ENCODE results near the gene NECTIN2. TPM values are rescaled to one million over a fixed set of nuclear protein-coding genes. Genes with fewer than 3 reads are reported as not detected.
"Not testable (repeated sequence)": the region's sequence is repeated elsewhere in the genome, so short reads cannot be mapped to it uniquely, and the experiment has no call there.

The NECTIN2 gene
- total RNA-seq, 1 donor from 2014 or later = 116 TPM

- Mint-ChIP-seq H3K36me3 (ENCODE audit: low read depth) (peaks cover 20% of the 10 kb centered on the region), H3K4me1 (ENCODE audit: low read depth) (peaks cover 29% of the 10 kb centered on the region), H3K4me3 (ENCODE audit: unreplicated experiment) (no peak overlapping the region), H3K27me3 (ENCODE audit: low read depth) (no peaks in the 10 kb centered on the region), H3K27ac (ENCODE audit: unreplicated experiment) (peak overlapping the region; percentile 60), H3K9me3 (ENCODE audit: low read depth) (no peaks in the 10 kb centered on the region)
- TF ChIP-seq, protein P1, sequence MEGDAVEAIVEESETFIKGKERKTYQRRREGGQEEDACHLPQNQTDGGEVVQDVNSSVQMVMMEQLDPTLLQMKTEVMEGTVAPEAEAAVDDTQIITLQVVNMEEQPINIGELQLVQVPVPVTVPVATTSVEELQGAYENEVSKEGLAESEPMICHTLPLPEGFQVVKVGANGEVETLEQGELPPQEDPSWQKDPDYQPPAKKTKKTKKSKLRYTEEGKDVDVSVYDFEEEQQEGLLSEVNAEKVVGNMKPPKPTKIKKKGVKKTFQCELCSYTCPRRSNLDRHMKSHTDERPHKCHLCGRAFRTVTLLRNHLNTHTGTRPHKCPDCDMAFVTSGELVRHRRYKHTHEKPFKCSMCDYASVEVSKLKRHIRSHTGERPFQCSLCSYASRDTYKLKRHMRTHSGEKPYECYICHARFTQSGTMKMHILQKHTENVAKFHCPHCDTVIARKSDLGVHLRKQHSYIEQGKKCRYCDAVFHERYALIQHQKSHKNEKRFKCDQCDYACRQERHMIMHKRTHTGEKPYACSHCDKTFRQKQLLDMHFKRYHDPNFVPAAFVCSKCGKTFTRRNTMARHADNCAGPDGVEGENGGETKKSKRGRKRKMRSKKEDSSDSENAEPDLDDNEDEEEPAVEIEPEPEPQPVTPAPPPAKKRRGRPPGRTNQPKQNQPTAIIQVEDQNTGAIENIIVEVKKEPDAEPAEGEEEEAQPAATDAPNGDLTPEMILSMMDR (IDR thresholded peaks at IDR 0.05) = no peak
- no peak for DNase-seq (ENCODE audit: low spot score)
Measured at GRCh38 chr19:44882063-44882462, 36.0 kb downstream of the NECTIN2 start.

GRCh38 chr19:44882619-44883397, 36.7 kb downstream of the NECTIN2 start:
- H3K9me3 Mint-ChIP-seq (ENCODE audit: low read depth); H3K27me3 Mint-ChIP-seq (ENCODE audit: low read depth); H3K4me3 Mint-ChIP-seq (ENCODE audit: unreplicated experiment); DNase-seq (ENCODE audit: low spot score): not testable (repeated sequence)
- H3K36me3 Mint-ChIP-seq (ENCODE audit: low read depth) = peaks cover 24% of the 10 kb centered on the region
- peaks cover 26% of the 10 kb centered on the region for H3K4me1 Mint-ChIP-seq (ENCODE audit: low read depth)
- peak overlapping the region; percentile 70 for H3K27ac Mint-ChIP-seq (ENCODE audit: unreplicated experiment)

GRCh38 chr19:44883922-44884321, 37.8 kb downstream of the NECTIN2 start:
- Mint-ChIP-seq H3K36me3 (ENCODE audit: low read depth) (peaks cover 24% of the 10 kb centered on the region), H3K9me3 (ENCODE audit: low read depth) (no peaks in the 10 kb centered on the region)

DNA sequence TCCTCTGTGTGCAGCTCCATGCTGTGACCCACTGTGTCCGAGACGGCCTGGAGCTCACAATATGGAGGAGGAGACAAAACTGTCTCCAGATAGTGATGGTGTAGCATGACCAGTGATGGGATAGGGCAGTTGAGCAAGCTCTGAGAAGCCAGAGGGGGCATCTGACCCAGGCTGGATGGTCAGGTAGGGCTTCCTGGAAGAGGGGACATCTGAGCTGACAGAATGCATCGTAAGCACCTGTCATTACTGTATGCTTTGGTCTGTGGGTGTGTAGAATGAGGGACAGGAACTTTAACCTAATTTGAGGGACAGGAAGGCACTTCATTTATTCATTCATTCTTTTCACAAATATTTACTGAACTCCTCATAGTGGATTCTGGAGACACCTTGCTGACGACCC, 38.5 kb downstream of the NECTIN2 start:
- Mint-ChIP-seq H3K4me3 (ENCODE audit: unreplicated experiment) (no peak overlapping the region), H3K4me1 (ENCODE audit: low read depth) (peaks cover 28% of the 10 kb centered on the region), H3K27ac (ENCODE audit: unreplicated experiment) (peak overlapping the region; percentile 91)

More at GRCh38 chr19:44883922-44884321, 37.8 kb downstream of the NECTIN2 start:
- TF ChIP-seq, protein P1 (IDR thresholded peaks at IDR 0.05) = no peak
- peaks cover 26% of the 10 kb centered on the region for H3K4me1 Mint-ChIP-seq (ENCODE audit: low read depth)
- H3K4me3 Mint-ChIP-seq (ENCODE audit: unreplicated experiment) = no peak overlapping the region
- peak overlapping the region; percentile 91 for H3K27ac Mint-ChIP-seq (ENCODE audit: unreplicated experiment)
- no peak for DNase-seq (ENCODE audit: low spot score)
- no peaks in the 10 kb centered on the region for H3K27me3 Mint-ChIP-seq (ENCODE audit: low read depth)

DNA sequence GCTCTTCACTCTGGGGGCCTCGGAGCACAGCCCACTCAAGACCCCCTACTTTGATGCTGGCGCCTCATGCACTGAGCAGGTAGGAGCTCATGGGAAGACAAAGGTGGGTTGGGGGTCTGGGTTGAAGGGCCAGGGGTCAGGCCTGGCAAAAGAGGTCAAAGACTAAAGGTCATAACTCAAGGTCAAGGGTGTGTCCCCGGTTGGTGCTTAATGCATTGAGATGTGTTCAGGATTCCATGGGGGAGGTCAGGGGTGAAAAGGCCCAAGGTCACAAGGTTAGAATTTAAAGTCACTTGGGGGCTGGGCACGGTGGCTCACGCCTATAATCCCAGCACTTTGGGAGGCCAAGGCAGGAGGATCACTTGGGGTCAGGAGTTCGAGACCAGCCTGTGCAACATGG, 40.0 kb downstream of the NECTIN2 start:
- Mint-ChIP-seq H3K36me3 (ENCODE audit: low read depth) (peaks cover 23% of the 10 kb centered on the region), H3K9me3 (ENCODE audit: low read depth) (no peaks in the 10 kb centered on the region), H3K4me3 (ENCODE audit: unreplicated experiment) (no peak overlapping the region), H3K4me1 (ENCODE audit: low read depth) (peaks cover 32% of the 10 kb centered on the region), H3K27me3 (ENCODE audit: low read depth) (no peaks in the 10 kb centered on the region), H3K27ac (ENCODE audit: unreplicated experiment) (no peak overlapping the region)
- TF ChIP-seq, protein P1 (IDR thresholded peaks at IDR 0.05) = no peak
- no peak for DNase-seq (ENCODE audit: low spot score)

More for the DNA sequence above, 38.5 kb downstream of the NECTIN2 start:
- DNase-seq (ENCODE audit: low spot score) = no peak
- H3K27me3 Mint-ChIP-seq (ENCODE audit: low read depth) = no peaks in the 10 kb centered on the region
- TF ChIP-seq, protein P1 (IDR thresholded peaks at IDR 0.05) = no peak
- no peaks in the 10 kb centered on the region for H3K9me3 Mint-ChIP-seq (ENCODE audit: low read depth)
- H3K36me3 Mint-ChIP-seq (ENCODE audit: low read depth) = peaks cover 26% of the 10 kb centered on the region

DNA sequence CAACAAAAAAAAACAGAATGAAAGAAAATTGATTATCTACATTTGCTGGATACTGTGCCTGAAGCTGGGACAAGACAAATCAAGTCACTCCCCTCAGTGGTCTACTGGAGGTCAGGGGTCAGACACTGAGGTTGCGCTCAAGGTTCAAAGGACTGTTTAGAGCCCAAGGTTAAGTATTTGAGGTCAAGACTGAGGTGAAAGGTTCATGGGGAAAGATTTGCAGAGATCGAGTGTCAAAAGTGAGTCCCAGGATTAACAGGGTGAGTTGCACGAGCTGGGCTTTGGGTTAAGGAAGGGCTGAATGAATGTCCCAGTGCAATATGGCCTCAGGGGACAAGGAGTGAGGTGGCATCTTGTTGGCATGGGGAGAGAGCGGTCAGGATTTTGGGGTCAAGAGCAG, 41.6 kb downstream of the NECTIN2 start:
- H3K4me3 Mint-ChIP-seq (ENCODE audit: unreplicated experiment) = no peak overlapping the region
- H3K27me3 Mint-ChIP-seq (ENCODE audit: low read depth) = no peaks in the 10 kb centered on the region
- H3K9me3 Mint-ChIP-seq (ENCODE audit: low read depth) = no peaks in the 10 kb centered on the region
- TF ChIP-seq, protein P1 (IDR thresholded peaks at IDR 0.05) = no peak
- DNase-seq (ENCODE audit: low spot score) = no peak
- peaks cover 21% of the 10 kb centered on the region for H3K36me3 Mint-ChIP-seq (ENCODE audit: low read depth)
- H3K4me1 Mint-ChIP-seq (ENCODE audit: low read depth) = peaks cover 41% of the 10 kb centered on the region
- no peak overlapping the region for H3K27ac Mint-ChIP-seq (ENCODE audit: unreplicated experiment)

GRCh38 chr19:44888335-44888734, 42.2 kb downstream of the NECTIN2 start:
- H3K36me3 Mint-ChIP-seq (ENCODE audit: low read depth) = peaks cover 21% of the 10 kb centered on the region

More at GRCh38 chr19:44888335-44888734, 42.2 kb downstream of the NECTIN2 start:
- not testable (repeated sequence) for DNase-seq (ENCODE audit: low spot score); H3K4me3 Mint-ChIP-seq (ENCODE audit: unreplicated experiment); H3K9me3 Mint-ChIP-seq (ENCODE audit: low read depth); H3K27me3 Mint-ChIP-seq (ENCODE audit: low read depth)
- Mint-ChIP-seq H3K27ac (ENCODE audit: unreplicated experiment) (peak overlapping the region; percentile 36), H3K4me1 (ENCODE audit: low read depth) (peaks cover 41% of the 10 kb centered on the region)

Measured in chondrocyte (in vitro differentiated cells).